K562 (cell line): ENCODE data around the gene FAM180B. TPM values are rescaled to one million over a fixed set of nuclear protein-coding genes. Genes with fewer than 3 reads are reported as not detected.
A peak's percentile ranks its signal among the peaks of the same experiment; 100 is the strongest.

Experiments used
- CC2D1A ChIP-seq: fragments of 450-650 bp; IDR thresholded peaks from 2 replicates; pipeline ENCODE4 v1.6.1; 2017; ENCODE audit warnings: mild to moderate bottlenecking
- CTBP1 ChIP-seq: fragments of 450-650 bp; IDR thresholded peaks from 2 replicates; pipeline ENCODE4 v1.6.1; 2016; ENCODE audit warnings: borderline replicate concordance
- ESRRB ChIP-seq: fragments of 250-450 bp; sonication (Bioruptor Pico); IDR thresholded peaks from 2 replicates; pipeline ENCODE4 v1.5.0; 2020; ENCODE audit warnings: mild to moderate bottlenecking, moderate library complexity, borderline replicate concordance
- FOXJ3 ChIP-seq: sonication (generic); formaldehyde crosslinking; IDR thresholded peaks from 2 replicates; pipeline ENCODE4 v1.4.0; 2020; ENCODE audit warnings: mild to moderate bottlenecking, missing genetic modification reagents
- GATAD2A ChIP-seq: fragments of 450-650 bp; IDR thresholded peaks from 2 replicates; pipeline ENCODE4 v1.6.1; 2017
- HNRNPLL ChIP-seq: fragments of 200-400 bp; formaldehyde crosslinking; IDR thresholded peaks from 2 replicates; pipeline ENCODE4 v1.6.1; 2017; ENCODE audit warnings: low read length, low read depth, mild to moderate bottlenecking; ENCODE audit not compliant: poor library complexity, severe bottlenecking
- KHSRP ChIP-seq: fragments of 450-650 bp; IDR thresholded peaks from 2 replicates; pipeline ENCODE4 v1.6.1; 2017
- NELFE ChIP-seq: IDR thresholded peaks from 2 replicates; pipeline ENCODE4 v1.6.1; 2011; ENCODE audit warnings: mild to moderate bottlenecking; ENCODE audit not compliant: insufficient read depth, insufficient read length
- NFATC3 ChIP-seq: fragments of 450-650 bp; IDR thresholded peaks from 2 replicates; pipeline ENCODE4 v1.6.1; 2017; ENCODE audit warnings: mild to moderate bottlenecking
- SNIP1 ChIP-seq: fragments of 450-650 bp; IDR thresholded peaks from 2 replicates; pipeline ENCODE4 v1.7.1; 2017; ENCODE audit warnings: low read depth, mild to moderate bottlenecking
- STAT5A ChIP-seq: IDR thresholded peaks from 2 replicates; pipeline ENCODE4 v1.6.1; 2012; ENCODE audit warnings: low read length, inconsistent platforms, borderline replicate concordance
- ZBTB7A ChIP-seq: IDR thresholded peaks from 2 replicates; pipeline ENCODE4 v1.6.1; 2011; ENCODE audit warnings: low read depth, mild to moderate bottlenecking, low read length, moderate library complexity, borderline replicate concordance; ENCODE audit not compliant: control insufficient read depth
- ZNF124 ChIP-seq: sonication (generic); formaldehyde crosslinking; IDR thresholded peaks from 2 replicates; pipeline ENCODE4 v1.8.1; 2022; ENCODE audit warnings: missing genetic modification reagents
- ZNF133 ChIP-seq: fragments of 250-450 bp; sonication (Bioruptor Pico); IDR thresholded peaks from 2 replicates; pipeline ENCODE4 v1.4.0; 2020; ENCODE audit warnings: mild to moderate bottlenecking
- ZNF311 ChIP-seq: fragments of 250-450 bp; sonication (Bioruptor Pico); IDR thresholded peaks from 2 replicates; pipeline ENCODE4 v1.4.0; 2020; ENCODE audit warnings: mild to moderate bottlenecking, moderate library complexity
- ZNF354B ChIP-seq: fragments of 250-450 bp; sonication (Bioruptor Pico); IDR thresholded peaks from 2 replicates; pipeline ENCODE4 v1.4.0; 2020
- ZNF583 ChIP-seq: fragments of 250-450 bp; sonication (Bioruptor Pico); IDR thresholded peaks from 2 replicates; pipeline ENCODE4 v1.4.0; 2020
- ZNF586 ChIP-seq: fragments of 450-650 bp; formaldehyde crosslinking; conservative IDR thresholded peaks from 2 replicates; pipeline ENCODE4 v1.4.0; 2020; ENCODE audit warnings: mild to moderate bottlenecking, moderate library complexity
- ZNF696 ChIP-seq: fragments of 250-450 bp; sonication (Bioruptor Pico); conservative IDR thresholded peaks from 2 replicates; pipeline ENCODE4 v1.4.0; 2020; ENCODE audit warnings: mild to moderate bottlenecking, moderate library complexity
- ZNF707 ChIP-seq: fragments of 250-450 bp; sonication (Bioruptor Pico); conservative IDR thresholded peaks from 2 replicates; pipeline ENCODE4 v1.8.0; 2022; ENCODE audit warnings: inconsistent platforms, mild to moderate bottlenecking, moderate library complexity
- ZNF780A ChIP-seq: fragments of 250-450 bp; sonication (Bioruptor Pico); IDR thresholded peaks from 2 replicates; pipeline ENCODE4 v1.5.0; 2021; ENCODE audit warnings: mild to moderate bottlenecking
- ZSCAN29 ChIP-seq: fragments of 450-650 bp; IDR thresholded peaks from 2 replicates; pipeline ENCODE4 v1.6.1; 2017
- polyA plus RNA-seq, 8 experiments: library from polyadenylated mRNA; depleted of rRNA in 4 of 8; stranded (reverse) in 5 of 8; unstranded in 3 of 8; fragments of >200 nt; fragmentation: Nextera tagmentation in 2 of 8; fragmentation: Illumina TruSeq in 1 of 8; extraction: Ambion mirVana in 2 of 8; extraction: Trizol in 1 of 8; gene quantifications; 2 replicates each; pipeline versions ENCODE4 v1.2.1 to v1.2.3, GENCODE V29; 2011 to 2014; ENCODE audit warnings: inconsistent platforms in 1 of 8, missing spikeins in 1 of 8
- total RNA-seq, 7 experiments: library from RNA; depleted of rRNA in 6 of 7; stranded (reverse); fragments of >200 nt in 6 of 7; fragmentation: Illumina TruSeq in 2 of 7; extraction: Trizol in 2 of 7; gene quantifications; 2 replicates each; pipeline versions ENCODE4 v1.2.1 to v1.2.3, GENCODE V29; 2011 to 2021; ENCODE audit warnings: low replicate concordance in 1 of 7
- TF ChIP-seq, protein P1 (sequence below), 2 experiments: fragments of 450-650 bp in 1 of 2; sonication (generic) in 1 of 2; formaldehyde crosslinking in 1 of 2; IDR thresholded peaks in 1 of 2; conservative IDR thresholded peaks in 1 of 2; 2 replicates each; pipeline versions ENCODE4 v1.6.1 to v1.8.1; 2016 to 2023; ENCODE audit warnings: mild to moderate bottlenecking in 2 of 2, moderate library complexity in 2 of 2, inconsistent platforms in 1 of 2, missing genetic modification reagents in 1 of 2
- TF ChIP-seq, protein P2 (sequence below): fragments of 250-450 bp; sonication (Bioruptor Pico); IDR thresholded peaks from 2 replicates; pipeline ENCODE4 v1.9.0; 2021; ENCODE audit warnings: mild to moderate bottlenecking
- TF ChIP-seq, protein P3 (sequence below): fragments of 250-450 bp; sonication (Bioruptor Pico); IDR thresholded peaks from 2 replicates; pipeline ENCODE4 v1.5.0; 2021
- TF ChIP-seq, protein P4 (sequence below): fragments of 250-450 bp; sonication (Bioruptor Pico); IDR thresholded peaks from 2 replicates; pipeline ENCODE4 v1.8.0; 2022; ENCODE audit warnings: inconsistent platforms
- TF ChIP-seq, protein P5 (sequence below): fragments of 250-450 bp; sonication (Bioruptor Pico); IDR thresholded peaks from 2 replicates; pipeline ENCODE4 v1.6.1; 2021; ENCODE audit warnings: mild to moderate bottlenecking

FAM180B gene
- total and polyA plus RNA-seq, 9 of the 15 experiments (the other 6 are each of a cell fraction or from before 2014, with no cell fraction given): 0.05 to 0.14 TPM; not detected in 7

DNA sequence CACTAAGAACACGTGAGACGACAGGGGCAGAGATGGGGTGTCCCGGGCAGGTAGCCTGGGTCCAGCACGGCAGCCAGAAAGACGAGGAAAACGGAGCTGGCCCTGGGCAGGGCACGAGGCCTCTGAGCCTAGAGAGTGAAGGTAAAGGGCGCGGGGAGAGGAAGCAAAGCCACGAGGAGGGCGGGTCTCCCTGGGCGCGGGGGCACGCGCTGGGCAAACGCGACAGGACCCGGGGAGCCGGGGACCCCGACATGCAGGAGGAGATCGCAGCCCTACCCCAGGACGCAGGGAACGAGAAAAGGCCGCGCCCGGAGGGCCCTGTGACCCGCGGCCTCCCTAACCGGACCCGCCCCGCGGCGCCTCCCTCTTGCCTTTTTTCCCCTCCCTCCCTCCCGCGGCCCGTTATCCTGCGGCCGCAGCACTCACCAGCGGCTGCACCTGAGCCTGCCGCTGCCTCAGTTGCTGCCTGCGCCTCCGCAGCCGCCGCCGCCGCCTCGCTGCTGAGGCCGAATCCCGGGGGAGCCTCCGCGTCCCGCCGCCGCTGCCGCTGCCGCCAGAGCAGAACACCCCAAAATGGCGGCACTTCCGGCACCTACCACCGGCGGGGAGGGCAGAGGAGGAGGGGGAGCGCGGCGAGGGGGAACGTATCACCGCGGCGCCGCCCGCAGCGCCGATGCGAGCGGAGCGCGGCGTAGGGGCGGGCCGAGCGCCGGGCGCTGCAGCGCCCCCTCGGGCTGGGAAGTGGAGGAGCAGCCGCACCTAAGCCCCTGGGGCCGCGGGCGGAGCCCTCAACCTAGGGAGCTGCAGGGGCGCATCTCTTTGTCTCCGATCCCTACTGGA is 33.7 kb upstream of the FAM180B start, which contains the start of gene CELF1 (continued):
- TF ChIP-seq, protein P1, sequence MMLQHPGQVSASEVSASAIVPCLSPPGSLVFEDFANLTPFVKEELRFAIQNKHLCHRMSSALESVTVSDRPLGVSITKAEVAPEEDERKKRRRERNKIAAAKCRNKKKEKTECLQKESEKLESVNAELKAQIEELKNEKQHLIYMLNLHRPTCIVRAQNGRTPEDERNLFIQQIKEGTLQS (IDR thresholded peaks at IDR 0.05): no peak
- TF ChIP-seq, protein P1 (CRISPR knock-in tag; conservative IDR thresholded peaks at IDR 0.05): 0 out of 2 replicates have a peak, but pooled peaks have one; percentile 21
- TF ChIP-seq ZNF354B (CRISPR knock-in tag) (no peak), ZBTB7A (peak; percentile 92), ZNF586 (no peak), ZNF780A (no peak), STAT5A (no peak), CTBP1 (peak; percentile 96), ZNF311 (CRISPR knock-in tag) (no peak), HNRNPLL (no peak), SNIP1 (no peak), ZNF124 (no peak), ZNF707 (CRISPR knock-in tag) (no peak), FOXJ3 (CRISPR knock-in tag) (no peak), ESRRB (CRISPR knock-in tag) (no peak), ZNF696 (CRISPR knock-in tag) (no peak), KHSRP (no peak), NFATC3 (no peak), ZSCAN29 (no peak), GATAD2A (no peak), CC2D1A (no peak), ZNF133 (CRISPR knock-in tag) (no peak), NELFE (no peak), ZNF583 (no peak)
- TF ChIP-seq, protein P2, sequence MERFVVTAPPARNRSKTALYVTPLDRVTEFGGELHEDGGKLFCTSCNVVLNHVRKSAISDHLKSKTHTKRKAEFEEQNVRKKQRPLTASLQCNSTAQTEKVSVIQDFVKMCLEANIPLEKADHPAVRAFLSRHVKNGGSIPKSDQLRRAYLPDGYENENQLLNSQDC (CRISPR knock-in tag): peak; percentile 52; the same call in 1 of the 2 replicates
- TF ChIP-seq, protein P3, sequence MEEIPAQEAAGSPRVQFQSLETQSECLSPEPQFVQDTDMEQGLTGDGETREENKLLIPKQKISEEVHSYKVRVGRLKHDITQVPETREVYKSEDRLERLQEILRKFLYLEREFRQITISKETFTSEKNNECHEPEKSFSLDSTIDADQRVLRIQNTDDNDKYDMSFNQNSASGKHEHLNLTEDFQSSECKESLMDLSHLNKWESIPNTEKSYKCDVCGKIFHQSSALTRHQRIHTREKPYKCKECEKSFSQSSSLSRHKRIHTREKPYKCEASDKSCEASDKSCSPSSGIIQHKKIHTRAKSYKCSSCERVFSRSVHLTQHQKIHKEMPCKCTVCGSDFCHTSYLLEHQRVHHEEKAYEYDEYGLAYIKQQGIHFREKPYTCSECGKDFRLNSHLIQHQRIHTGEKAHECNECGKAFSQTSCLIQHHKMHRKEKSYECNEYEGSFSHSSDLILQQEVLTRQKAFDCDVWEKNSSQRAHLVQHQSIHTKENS: no peak
- TF ChIP-seq, protein P4, sequence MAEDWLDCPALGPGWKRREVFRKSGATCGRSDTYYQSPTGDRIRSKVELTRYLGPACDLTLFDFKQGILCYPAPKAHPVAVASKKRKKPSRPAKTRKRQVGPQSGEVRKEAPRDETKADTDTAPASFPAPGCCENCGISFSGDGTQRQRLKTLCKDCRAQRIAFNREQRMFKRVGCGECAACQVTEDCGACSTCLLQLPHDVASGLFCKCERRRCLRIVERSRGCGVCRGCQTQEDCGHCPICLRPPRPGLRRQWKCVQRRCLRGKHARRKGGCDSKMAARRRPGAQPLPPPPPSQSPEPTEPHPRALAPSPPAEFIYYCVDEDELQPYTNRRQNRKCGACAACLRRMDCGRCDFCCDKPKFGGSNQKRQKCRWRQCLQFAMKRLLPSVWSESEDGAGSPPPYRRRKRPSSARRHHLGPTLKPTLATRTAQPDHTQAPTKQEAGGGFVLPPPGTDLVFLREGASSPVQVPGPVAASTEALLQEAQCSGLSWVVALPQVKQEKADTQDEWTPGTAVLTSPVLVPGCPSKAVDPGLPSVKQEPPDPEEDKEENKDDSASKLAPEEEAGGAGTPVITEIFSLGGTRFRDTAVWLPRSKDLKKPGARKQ (CRISPR knock-in tag): no peak
- TF ChIP-seq, protein P5, sequence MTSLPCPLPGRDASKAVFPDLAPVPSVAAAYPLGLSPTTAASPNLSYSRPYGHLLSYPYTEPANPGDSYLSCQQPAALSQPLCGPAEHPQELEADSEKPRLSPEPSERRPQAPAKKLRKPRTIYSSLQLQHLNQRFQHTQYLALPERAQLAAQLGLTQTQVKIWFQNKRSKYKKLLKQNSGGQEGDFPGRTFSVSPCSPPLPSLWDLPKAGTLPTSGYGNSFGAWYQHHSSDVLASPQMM: no peak
